K562 (cell line): Measurements from ENCODE around the gene EGFL6. TPM values are rescaled to one million over a fixed set of nuclear protein-coding genes. Genes with fewer than 3 reads are reported as not detected.
A peak's percentile ranks its signal among the peaks of the same experiment; 100 is the strongest.

Experiments
- CBX2 ChIP-seq: fragments of 200-600 bp; sonication (generic); IDR thresholded peaks from one replicate; pipeline ENCODE4 v1.6.1; 2012; ENCODE audit warnings: mild to moderate bottlenecking, low read length, inconsistent platforms; ENCODE audit not compliant: insufficient read depth, poor library complexity, severe bottlenecking
- COPS2 ChIP-seq: fragments of 450-650 bp; conservative IDR thresholded peaks from 2 replicates; pipeline ENCODE4 v1.6.1; 2016; ENCODE audit warnings: mild to moderate bottlenecking, moderate library complexity
- DMBX1 ChIP-seq: fragments of 250-450 bp; sonication (Bioruptor Pico); IDR thresholded peaks from 2 replicates; pipeline ENCODE4 v1.8.0; 2022; ENCODE audit warnings: inconsistent platforms, mild to moderate bottlenecking, moderate library complexity, borderline replicate concordance
- FOXJ3 ChIP-seq: sonication (generic); formaldehyde crosslinking; IDR thresholded peaks from 2 replicates; pipeline ENCODE4 v1.4.0; 2020; ENCODE audit warnings: mild to moderate bottlenecking, missing genetic modification reagents
- HNRNPH1 ChIP-seq: fragments of 200-400 bp; formaldehyde crosslinking; optimal IDR thresholded peaks from 2 replicates; pipeline ENCODE3; 2017; ENCODE audit warnings: low read depth, mild to moderate bottlenecking, low read length, moderate library complexity
- KDM2B ChIP-seq: fragments of 250-450 bp; sonication (Bioruptor Pico); IDR thresholded peaks from 2 replicates; pipeline ENCODE4 v1.8.0; 2021; ENCODE audit warnings: mild to moderate bottlenecking, moderate library complexity
- LCOR ChIP-seq: sonication (generic); formaldehyde crosslinking; IDR thresholded peaks from 2 replicates; pipeline ENCODE4 v1.8.0; 2022; ENCODE audit warnings: mild to moderate bottlenecking, missing genetic modification reagents
- MAZ ChIP-seq, 2 experiments: fragments of 450-650 bp in 1 of 2; sonication (generic) in 1 of 2; formaldehyde crosslinking; IDR thresholded peaks in 1 of 2; conservative IDR thresholded peaks in 1 of 2; 2 replicates each; pipeline versions ENCODE4 v1.4.0 to v1.5.0; 2020; ENCODE audit warnings: mild to moderate bottlenecking in 1 of 2, missing genetic modification reagents in 1 of 2
- MYBL2 ChIP-seq, 2 experiments: fragments of 450-650 bp in 1 of 2; sonication (generic) in 1 of 2; formaldehyde crosslinking in 1 of 2; IDR thresholded peaks; 2 replicates each; pipeline versions ENCODE4 v1.6.1 to v1.8.1; 2017 to 2022; ENCODE audit warnings: borderline replicate concordance in 1 of 2, inconsistent platforms in 1 of 2, low read depth in 1 of 2, mild to moderate bottlenecking in 1 of 2, missing genetic modification reagents in 1 of 2, moderate library complexity in 1 of 2
- NFE2L1 ChIP-seq: fragments of 450-650 bp; IDR thresholded peaks from 2 replicates; pipeline ENCODE4 v1.6.1; 2016; ENCODE audit warnings: missing genetic modification characterization, low read depth, mild to moderate bottlenecking, missing compliant biosample characterization, moderate library complexity, borderline replicate concordance
- PPARD ChIP-seq: fragments of 250-450 bp; sonication (Bioruptor Pico); IDR thresholded peaks from 2 replicates; pipeline ENCODE4 v1.8.0; 2022; ENCODE audit warnings: inconsistent platforms, mild to moderate bottlenecking, moderate library complexity
- RNF2 ChIP-seq: sonication (generic); IDR thresholded peaks from 2 replicates; pipeline ENCODE4 v1.6.1; 2016
- SIN3A ChIP-seq, 2 experiments: fragments of 150-350 bp in 1 of 2; IDR thresholded peaks; 2 replicates each; pipeline ENCODE4 v1.6.1; 2011 to 2016; ENCODE audit warnings: borderline replicate concordance in 2 of 2, low read depth in 2 of 2, low read length in 2 of 2, mild to moderate bottlenecking in 2 of 2, moderate library complexity in 2 of 2; ENCODE audit not compliant: control insufficient read depth in 1 of 2
- SMAD1 ChIP-seq: fragments of 150-350 bp; IDR thresholded peaks from 2 replicates; pipeline ENCODE4 v1.6.1; 2014; ENCODE audit warnings: low read length, low read depth; ENCODE audit not compliant: partially characterized antibody
- SMC3 ChIP-seq: conservative IDR thresholded peaks from 2 replicates; pipeline ENCODE4 v1.6.1; 2011; ENCODE audit warnings: low read depth, low read length, improper control_type of control experiment; ENCODE audit not compliant: insufficient read depth
- STAT5B ChIP-seq: fragments of 250-450 bp; sonication (Bioruptor Pico); IDR thresholded peaks from 2 replicates; pipeline ENCODE4 v1.8.0; 2021; ENCODE audit warnings: mild to moderate bottlenecking, inconsistent platforms
- TAF15 ChIP-seq: fragments of 200-400 bp; formaldehyde crosslinking; IDR thresholded peaks from 2 replicates; pipeline ENCODE4 v1.6.1; 2017; ENCODE audit warnings: mild to moderate bottlenecking, low read depth, low read length, moderate library complexity
- TGIF2 ChIP-seq: sonication (generic); formaldehyde crosslinking; IDR thresholded peaks from 2 replicates; pipeline ENCODE4 v1.8.1; 2022; ENCODE audit warnings: mild to moderate bottlenecking, missing genetic modification reagents, moderate library complexity
- ZNF12 ChIP-seq: sonication (generic); formaldehyde crosslinking; IDR thresholded peaks from 2 replicates; pipeline ENCODE4 v1.4.0; 2020; ENCODE audit warnings: mild to moderate bottlenecking, missing genetic modification reagents
- ZNF384 ChIP-seq: IDR thresholded peaks from 2 replicates; pipeline ENCODE4 v1.6.1; 2012; ENCODE audit warnings: low read depth, low read length, improper control_type of control experiment
- ZNF408 ChIP-seq: fragments of 250-450 bp; sonication (Bioruptor Pico); IDR thresholded peaks from 2 replicates; pipeline ENCODE4 v1.4.0; 2020; ENCODE audit warnings: low read depth, mild to moderate bottlenecking, moderate library complexity
- ZNF551 ChIP-seq: fragments of 250-450 bp; sonication (Bioruptor Pico); IDR thresholded peaks from 2 replicates; pipeline ENCODE4 v1.5.0; 2021; ENCODE audit warnings: mild to moderate bottlenecking, moderate library complexity
- polyA plus RNA-seq, 8 experiments: library from polyadenylated mRNA; depleted of rRNA in 4 of 8; stranded (reverse) in 5 of 8; unstranded in 3 of 8; fragments of >200 nt; fragmentation: Nextera tagmentation in 2 of 8; fragmentation: Illumina TruSeq in 1 of 8; extraction: Ambion mirVana in 2 of 8; extraction: Trizol in 1 of 8; gene quantifications; 2 replicates each; pipeline versions ENCODE4 v1.2.1 to v1.2.3, GENCODE V29; 2011 to 2014; ENCODE audit warnings: inconsistent platforms in 1 of 8, missing spikeins in 1 of 8
- total RNA-seq, 7 experiments: library from RNA; depleted of rRNA in 6 of 7; stranded (reverse); fragments of >200 nt in 6 of 7; fragmentation: Illumina TruSeq in 2 of 7; extraction: Trizol in 2 of 7; gene quantifications; 2 replicates each; pipeline versions ENCODE4 v1.2.1 to v1.2.3, GENCODE V29; 2011 to 2021; ENCODE audit warnings: low replicate concordance in 1 of 7
- TF ChIP-seq, protein P1 (sequence below), 3 experiments: IDR thresholded peaks in 2 of 3; conservative IDR thresholded peaks in 1 of 3; 2 replicates each; pipeline ENCODE4 v1.5.1; 2011 to 2012; ENCODE audit warnings: low read length in 3 of 3, mild to moderate bottlenecking in 3 of 3, control low read depth in 2 of 3, improper control_type of control experiment in 1 of 3, inconsistent platforms in 1 of 3, low read depth in 1 of 3, mixed read lengths in 1 of 3, moderate library complexity in 1 of 3; ENCODE audit not compliant: insufficient read depth in 2 of 3
- TF ChIP-seq, protein P2 (sequence below): sonication (generic); formaldehyde crosslinking; IDR thresholded peaks from 2 replicates; pipeline ENCODE4 v1.8.1; 2022; ENCODE audit warnings: missing genetic modification reagents

EGFL6 gene
- total and polyA plus RNA-seq, 9 of the 15 experiments (the other 6 are each of a cell fraction or from before 2014, with no cell fraction given): 0.01 TPM; not detected in 8

DNA sequence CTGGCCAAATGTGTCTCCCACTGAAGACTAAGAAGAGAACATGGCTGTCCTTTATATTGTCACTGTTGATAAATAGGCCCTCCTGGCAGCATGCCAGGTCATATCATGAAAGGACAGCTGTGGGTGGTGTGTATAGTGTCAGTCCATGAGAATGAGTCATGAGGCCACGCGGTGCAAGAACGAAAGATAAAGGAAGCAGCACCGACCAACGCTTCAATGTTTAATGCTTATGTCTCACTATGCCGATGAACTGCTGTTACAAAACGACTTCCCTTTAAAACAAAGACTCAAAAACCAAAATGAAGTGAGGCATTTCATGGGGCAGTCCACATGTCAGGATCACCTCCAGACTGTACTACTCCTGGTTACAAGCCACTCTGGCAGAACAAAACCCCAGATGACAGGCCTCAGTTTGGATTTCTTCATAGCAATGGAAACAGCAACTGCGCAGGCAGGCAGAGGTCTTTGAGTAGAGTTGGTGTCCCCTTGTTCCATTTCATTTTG, 78.4 kb downstream of the EGFL6 start (continued):
- TF ChIP-seq DMBX1: peak; percentile 84
- TF ChIP-seq RNF2: peak; percentile 93
- no peak for TF ChIP-seq ZNF551 (CRISPR knock-in tag)
- no peak for TF ChIP-seq HNRNPH1
- TF ChIP-seq TGIF2 (CRISPR knock-in tag): no peak
- TF ChIP-seq, protein P1, sequence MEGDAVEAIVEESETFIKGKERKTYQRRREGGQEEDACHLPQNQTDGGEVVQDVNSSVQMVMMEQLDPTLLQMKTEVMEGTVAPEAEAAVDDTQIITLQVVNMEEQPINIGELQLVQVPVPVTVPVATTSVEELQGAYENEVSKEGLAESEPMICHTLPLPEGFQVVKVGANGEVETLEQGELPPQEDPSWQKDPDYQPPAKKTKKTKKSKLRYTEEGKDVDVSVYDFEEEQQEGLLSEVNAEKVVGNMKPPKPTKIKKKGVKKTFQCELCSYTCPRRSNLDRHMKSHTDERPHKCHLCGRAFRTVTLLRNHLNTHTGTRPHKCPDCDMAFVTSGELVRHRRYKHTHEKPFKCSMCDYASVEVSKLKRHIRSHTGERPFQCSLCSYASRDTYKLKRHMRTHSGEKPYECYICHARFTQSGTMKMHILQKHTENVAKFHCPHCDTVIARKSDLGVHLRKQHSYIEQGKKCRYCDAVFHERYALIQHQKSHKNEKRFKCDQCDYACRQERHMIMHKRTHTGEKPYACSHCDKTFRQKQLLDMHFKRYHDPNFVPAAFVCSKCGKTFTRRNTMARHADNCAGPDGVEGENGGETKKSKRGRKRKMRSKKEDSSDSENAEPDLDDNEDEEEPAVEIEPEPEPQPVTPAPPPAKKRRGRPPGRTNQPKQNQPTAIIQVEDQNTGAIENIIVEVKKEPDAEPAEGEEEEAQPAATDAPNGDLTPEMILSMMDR (IDR thresholded peaks at IDR 0.05 in 2 of 3, conservative IDR thresholded peaks at IDR 0.05 in 1 of 3; ENCODE audit: insufficient read depth in 2 of 3, low read depth in 1 of 3, low read length in 3 of 3): no peak
- no peak for TF ChIP-seq STAT5B (CRISPR knock-in tag)
- TF ChIP-seq ZNF408 (CRISPR knock-in tag): no peak
- TF ChIP-seq SMC3: no peak
- 0 out of 4 replicates have a peak, but pooled peaks of 1 of the 2 experiments have one; percentile 20 for TF ChIP-seq MAZ (CRISPR knock-in tag; conservative IDR thresholded peaks at IDR 0.05 in 1 of 2, IDR thresholded peaks at IDR 0.05 in 1 of 2)
- TF ChIP-seq MYBL2 (IDR thresholded peaks at IDR 0.05; ENCODE audit: low read depth): no peak
- TF ChIP-seq MYBL2 (CRISPR knock-in tag; IDR thresholded peaks at IDR 0.05; ENCODE audit: borderline replicate concordance): no peak
- TF ChIP-seq FOXJ3 (CRISPR knock-in tag): no peak
- TF ChIP-seq, protein P2, sequence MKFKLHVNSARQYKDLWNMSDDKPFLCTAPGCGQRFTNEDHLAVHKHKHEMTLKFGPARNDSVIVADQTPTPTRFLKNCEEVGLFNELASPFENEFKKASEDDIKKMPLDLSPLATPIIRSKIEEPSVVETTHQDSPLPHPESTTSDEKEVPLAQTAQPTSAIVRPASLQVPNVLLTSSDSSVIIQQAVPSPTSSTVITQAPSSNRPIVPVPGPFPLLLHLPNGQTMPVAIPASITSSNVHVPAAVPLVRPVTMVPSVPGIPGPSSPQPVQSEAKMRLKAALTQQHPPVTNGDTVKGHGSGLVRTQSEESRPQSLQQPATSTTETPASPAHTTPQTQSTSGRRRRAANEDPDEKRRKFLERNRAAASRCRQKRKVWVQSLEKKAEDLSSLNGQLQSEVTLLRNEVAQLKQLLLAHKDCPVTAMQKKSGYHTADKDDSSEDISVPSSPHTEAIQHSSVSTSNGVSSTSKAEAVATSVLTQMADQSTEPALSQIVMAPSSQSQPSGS (CRISPR knock-in tag): no peak
- TF ChIP-seq COPS2: no peak
- TF ChIP-seq TAF15: no peak
- TF ChIP-seq CBX2: no peak
- TF ChIP-seq LCOR (CRISPR knock-in tag): 0 out of 2 replicates have a peak, but pooled peaks have one; percentile 56
- no peak for TF ChIP-seq ZNF12 (CRISPR knock-in tag)
- TF ChIP-seq PPARD (CRISPR knock-in tag): no peak
- TF ChIP-seq NFE2L1: no peak
- peak; percentile 99 for TF ChIP-seq SMAD1
- no peak for TF ChIP-seq KDM2B (CRISPR knock-in tag)
- no peak for TF ChIP-seq ZNF384
- TF ChIP-seq SIN3A (IDR thresholded peaks at IDR 0.05; ENCODE audit: borderline replicate concordance in 2 of 2, control insufficient read depth in 1 of 2, low read depth in 2 of 2, low read length in 2 of 2): no peak
